ENCODE measurements around the gene HIC1. TPM values are rescaled to one million over a fixed set of nuclear protein-coding genes. Genes with fewer than 3 reads are reported as not detected.

Gene HIC1
- total RNA-seq, 4 donors from 2014 or later: 2.7 to 9.5 (median 4.9) TPM

DNA sequence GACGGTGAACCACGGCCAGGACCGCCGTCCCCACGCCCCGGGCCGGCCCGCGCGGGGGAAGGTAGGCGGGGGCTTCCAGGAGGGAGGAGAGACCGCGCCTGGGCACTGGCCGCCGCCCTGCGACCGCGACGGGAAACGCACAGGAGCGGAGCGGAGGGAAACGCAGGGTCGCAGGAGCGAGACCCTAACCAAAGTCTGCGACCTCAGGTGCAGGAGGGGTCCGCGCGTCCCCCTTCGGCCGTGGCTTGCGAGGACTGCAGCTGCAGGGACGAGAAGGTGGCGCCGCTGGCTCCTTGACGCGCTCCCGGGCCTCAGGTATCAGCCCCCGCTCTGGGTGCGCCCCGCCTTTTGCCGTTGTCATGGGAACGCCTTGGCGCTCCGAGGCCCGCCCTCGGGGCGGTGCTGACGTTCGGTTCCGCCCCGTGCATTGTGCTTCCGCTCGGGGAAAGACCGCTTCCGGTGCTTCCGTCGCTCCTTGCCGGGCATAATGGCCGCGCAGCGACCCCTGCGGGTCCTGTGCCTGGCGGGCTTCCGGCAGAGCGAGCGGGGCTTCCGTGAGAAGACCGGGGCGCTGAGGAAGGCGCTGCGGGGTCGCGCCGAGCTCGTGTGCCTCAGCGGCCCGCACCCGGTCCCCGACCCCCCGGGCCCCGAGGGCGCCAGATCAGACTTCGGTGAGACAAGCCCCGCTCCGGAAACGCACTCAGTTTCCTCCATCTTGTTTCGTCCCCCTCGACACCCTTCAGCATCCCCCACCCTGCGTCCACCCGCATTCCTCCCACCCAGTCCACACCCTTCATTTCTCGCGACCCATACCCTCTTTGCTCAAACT lies 13.1 kb upstream of the HIC1 start, which contains the start of gene OVCA2:
TSS of gene OVCA2 (plus strand) at position 462 of the 829 bp plus-strand sequence. CDS start at position 488, 26 bp downstream.
- Histone ChIP-seq H3K27ac (peak within 1 kb of the TSS; percentile 94), H3K36me3 (peaks cover 27% of the 10 kb centered on the region), H3K9me3 (no peaks in the 10 kb centered on the region), H3K4me3 (peak within 1 kb of the TSS; percentile 92), H3K4me1 (peaks cover 29% of the 10 kb centered on the region), H3K27me3 (no peaks in the 10 kb centered on the region)
- TF ChIP-seq EP300 (IDR thresholded peaks at IDR 0.05) (no peak), POLR2AphosphoS5 (IDR thresholded peaks at IDR 0.05) (peak in 2 of 3 donors; percentile 18 to 94), CTCF (IDR thresholded peaks at IDR 0.05) (peak in 1 of 2 donors; percentile 43), POLR2A (IDR thresholded peaks at IDR 0.05) (peak in 1 of 2 donors; percentile 59)
- WGBS: under 1% methylated on average over 30 of the region's 93 CpGs
- peak; percentile 95 to 97 for DNase-seq (ENCODE audit: low spot score in 2 of 2)

- Histone ChIP-seq H3K27ac (peak overlapping the region; percentile 94), H3K4me1 (peaks cover 29% of the 10 kb centered on the region), H3K4me3 (peak overlapping the region; percentile 92), H3K9me3 (no peaks in the 10 kb centered on the region), H3K36me3 (peaks cover 20% of the 10 kb centered on the region), H3K27me3 (no peaks in the 10 kb centered on the region)
- peak in 1 of 2 donors; percentile 59 for DNase-seq (ENCODE audit: low spot score in 2 of 2)
- no peak for TF ChIP-seq POLR2A (IDR thresholded peaks at IDR 0.05)
- TF ChIP-seq EP300 (IDR thresholded peaks at IDR 0.05): no peak
- no peak for TF ChIP-seq POLR2AphosphoS5 (IDR thresholded peaks at IDR 0.05)
- no peak for TF ChIP-seq CTCF (IDR thresholded peaks at IDR 0.05)
- WGBS: 11% methylated on average over 16 of the region's 17 CpGs
Observed at GRCh38 chr17:2042390-2042847, 12.5 kb upstream of the HIC1 start.

DNA sequence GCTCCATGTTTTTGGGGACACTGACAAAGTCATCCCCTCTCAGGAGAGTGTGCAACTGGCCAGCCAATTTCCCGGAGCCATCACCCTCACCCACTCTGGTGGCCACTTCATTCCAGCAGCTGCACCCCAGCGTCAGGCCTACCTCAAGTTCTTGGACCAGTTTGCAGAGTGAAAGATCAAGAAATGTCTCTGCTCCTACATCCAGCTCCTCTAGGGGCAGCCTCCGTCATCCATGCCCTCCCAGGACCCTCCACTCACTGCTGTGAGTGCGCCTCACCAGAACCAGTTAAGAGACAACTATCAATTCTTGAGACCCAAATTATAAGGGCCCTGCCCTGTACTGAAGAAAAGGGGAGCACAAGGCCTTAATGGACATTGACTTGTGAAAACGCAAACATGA lies 12.0 kb upstream of the HIC1 start:
- TF ChIP-seq POLR2A (IDR thresholded peaks at IDR 0.05) (no peak), CTCF (IDR thresholded peaks at IDR 0.05) (no peak), EP300 (IDR thresholded peaks at IDR 0.05) (no peak), POLR2AphosphoS5 (IDR thresholded peaks at IDR 0.05) (no peak)
- WGBS: 82% methylated on average over 5 of the region's 5 CpGs
- Histone ChIP-seq H3K4me3 (peak overlapping the region; percentile 92), H3K36me3 (peaks cover 17% of the 10 kb centered on the region), H3K9me3 (no peaks in the 10 kb centered on the region), H3K4me1 (peaks cover 29% of the 10 kb centered on the region), H3K27me3 (no peaks in the 10 kb centered on the region), H3K27ac (no peak overlapping the region)
- no peak for DNase-seq (ENCODE audit: low spot score in 2 of 2)

GRCh38 chr17:2043785-2044184 lies 11.1 kb upstream of the HIC1 start:
- Histone ChIP-seq H3K36me3 (peaks cover 9% of the 10 kb centered on the region), H3K9me3 (no peaks in the 10 kb centered on the region), H3K4me3 (no peak overlapping the region), H3K27me3 (no peaks in the 10 kb centered on the region), H3K4me1 (peaks cover 31% of the 10 kb centered on the region), H3K27ac (peak overlapping the region; percentile 26)
- WGBS: 55% methylated on average over 6 of the region's 6 CpGs
- DNase-seq (ENCODE audit: low spot score in 2 of 2): no peak
- TF ChIP-seq POLR2A (IDR thresholded peaks at IDR 0.05) (no peak), POLR2AphosphoS5 (IDR thresholded peaks at IDR 0.05) (no peak), CTCF (IDR thresholded peaks at IDR 0.05) (no peak), EP300 (IDR thresholded peaks at IDR 0.05) (no peak)

DNA sequence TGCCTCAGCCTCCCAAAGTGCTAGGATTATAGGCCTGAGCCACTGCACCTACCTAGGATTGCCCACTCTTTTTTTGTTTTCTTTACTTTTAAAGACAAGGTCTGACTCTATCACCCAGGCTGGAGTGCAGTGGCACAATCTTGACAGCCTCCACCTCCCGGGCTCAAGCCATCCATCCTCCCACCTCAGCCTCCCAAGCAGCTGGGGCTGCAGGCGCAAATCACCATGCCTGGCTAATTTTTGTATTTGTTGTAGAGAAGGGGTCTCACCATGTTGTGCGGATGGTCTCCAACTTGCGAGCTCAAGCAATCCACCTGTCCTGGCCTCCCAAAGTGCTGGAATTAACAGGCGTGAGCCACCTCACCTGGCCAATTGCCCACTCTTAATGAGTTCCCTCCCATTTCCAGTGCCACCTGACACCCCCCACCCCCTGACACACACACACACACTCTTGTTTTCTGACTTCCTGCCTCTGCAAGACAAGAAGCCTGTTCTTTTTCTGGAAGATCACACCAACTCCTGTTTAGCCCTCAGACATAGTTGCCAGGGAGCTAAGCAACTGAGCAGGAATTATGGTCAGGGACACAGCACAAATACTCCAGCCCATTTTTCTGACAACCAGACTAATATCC lies 10.5 kb upstream of the HIC1 start:
- H3K27ac ChIP-seq: peak overlapping the region; percentile 13
- WGBS: 96% methylated on average over 5 of the region's 5 CpGs
- H3K4me3 ChIP-seq: no peak overlapping the region
- no peaks in the 10 kb centered on the region for H3K27me3 ChIP-seq
- no peaks in the 10 kb centered on the region for H3K9me3 ChIP-seq
- TF ChIP-seq POLR2AphosphoS5 (IDR thresholded peaks at IDR 0.05) (no peak), EP300 (IDR thresholded peaks at IDR 0.05) (no peak), CTCF (IDR thresholded peaks at IDR 0.05) (no peak), POLR2A (IDR thresholded peaks at IDR 0.05) (no peak)
- peaks cover 37% of the 10 kb centered on the region for H3K4me1 ChIP-seq
- H3K36me3 ChIP-seq: peaks cover 9% of the 10 kb centered on the region
- no peak for DNase-seq (ENCODE audit: low spot score in 2 of 2)

Measured in suprapubic skin (tissue), 4 donors.